GM19455 (cell line): Measurements from ENCODE around the gene PRPF39.
"Not testable (repeated sequence)": the region's sequence is repeated elsewhere in the genome, so short reads cannot be mapped to it uniquely, and the experiment has no call there.

ENCODE experiments used
- ATAC-seq: cut with Tn5 transposase; IDR thresholded peaks from one replicate; pipeline ENCODE4 v1.9.1; 2021; ENCODE audit not compliant: unreplicated experiment

The PRPF39 gene

GRCh38 chr14:45080416-45080968, 3.4 kb upstream of the PRPF39 start:
- ATAC-seq, result not testable (repeated sequence)

- ATAC-seq, result not testable (repeated sequence)
These were observed 2.8 kb upstream of the PRPF39 start for GRCh38 chr14:45081096-45081495.

GRCh38 chr14:45082420-45082819, 1.5 kb upstream of the PRPF39 start:
- no peak for ATAC-seq

- peak; percentile 19 for ATAC-seq
These were observed 320 bp upstream of the PRPF39 start for GRCh38 chr14:45083617-45083975.

GRCh38 chr14:45084946-45085346, 1.0 kb downstream of the PRPF39 start:
- no peak for ATAC-seq

GRCh38 chr14:45089813-45090212, 5.9 kb downstream of the PRPF39 start:
- peak; percentile 66 for ATAC-seq

- ATAC-seq, result no peak
These were observed 7.8 kb downstream of the PRPF39 start for GRCh38 chr14:45091710-45092109.

GRCh38 chr14:45094275-45094674, 10.4 kb downstream of the PRPF39 start:
- ATAC-seq, result no peak

- ATAC-seq, result no peak
These were observed 11.2 kb downstream of the PRPF39 start for GRCh38 chr14:45095143-45095542.

GRCh38 chr14:45096218-45096617, 12.3 kb downstream of the PRPF39 start:
- ATAC-seq, result no peak

GRCh38 chr14:45103806-45104205, 19.9 kb downstream of the PRPF39 start:
- no peak for ATAC-seq

- ATAC-seq, result no peak
These were observed 20.6 kb downstream of the PRPF39 start for GRCh38 chr14:45104561-45104960.

GRCh38 chr14:45112896-45113781, 29.2 kb downstream of the PRPF39 start:
- ATAC-seq, result no peak

- no peak for ATAC-seq
These were observed 30.4 kb downstream of the PRPF39 start for GRCh38 chr14:45114327-45114726.

GRCh38 chr14:45118594-45118993, 34.7 kb downstream of the PRPF39 start:
- ATAC-seq, result no peak

- ATAC-seq, result no peak
These were observed 36.2 kb downstream of the PRPF39 start for GRCh38 chr14:45120096-45120495.

- ATAC-seq, result no peak
These were observed 39.4 kb downstream of the PRPF39 start for GRCh38 chr14:45123271-45123670.

- ATAC-seq, result no peak
These were observed 41.8 kb downstream of the PRPF39 start for GRCh38 chr14:45125754-45126153.

- no peak for ATAC-seq
These were observed 45.2 kb downstream of the PRPF39 start for GRCh38 chr14:45128963-45129629.

GRCh38 chr14:45133683-45134050, 49.8 kb downstream of the PRPF39 start:
- no peak for ATAC-seq

- ATAC-seq, result peak; percentile 88
These were observed 50.4 kb downstream of the PRPF39 start, which contains the start of gene FKBP3 for GRCh38 chr14:45134051-45134958. FKBP3 (minus strand) TSS chr14:45134481; CDS start chr14:45134456, 25 bp downstream.
